Endothelial cell of umbilical vein (primary cell): ENCODE measurements around the gene OR5M3. TPM values are rescaled to one million over a fixed set of nuclear protein-coding genes. Genes with fewer than 3 reads are reported as not detected.

Experiments
- BruUV-seq: library from RNA; stranded (reverse); fragments of 400-500 nt; replicated peaks from 2 replicates; lab custom pipeline; 2021; lab: Mats Ljungman, UMichigan
- CTCF ChIA-PET: fragments of 300-600, 350-600 bp; sonication (Branson Sonifier 250); formaldehyde crosslinking; loops from one replicate; lab custom pipeline; 2021; ENCODE audit warnings: antibody characterized with exemption, inconsistent platforms; lab: Charles Lee
- POLR2A ChIA-PET: fragments of 300-600, 350-600 bp; sonication (Branson Sonifier 250); formaldehyde crosslinking; loops from one replicate; lab custom pipeline; 2021; ENCODE audit warnings: antibody characterized with exemption, inconsistent platforms; lab: Charles Lee
- DNase-seq: peaks from one replicate; pipeline ENCODE4 v3.0.0-alpha.2; 2011; ENCODE audit warnings: low read depth, low spot score
- FAIRE-seq: peaks from 2 replicates; lab custom pipeline; 2011; peaks lifted over from hg19 to GRCh38; lab: Jason Lieb, UNC
- H2AFZ ChIP-seq: 2 replicates; pipeline ENCODE4 v1.6.0; 2012; ENCODE audit warnings: low read depth, low read length, control low read depth, inconsistent platforms
- H3K27ac ChIP-seq: 2 replicates; pipeline ENCODE4 v1.5.1; 2011; ENCODE audit warnings: low read depth, mild to moderate bottlenecking, control low read depth, low read length, moderate library complexity; ENCODE audit not compliant: insufficient read depth
- H3K27me3 ChIP-seq, 2 experiments: 2 replicates each; pipeline versions ENCODE4 v1.6.0 to v1.6.1; 2011; ENCODE audit warnings: low read length in 2 of 2, mixed read lengths in 1 of 2; ENCODE audit not compliant: control insufficient read depth in 2 of 2, insufficient read depth in 2 of 2
- H3K36me3 ChIP-seq, 2 experiments: 2 replicates in 1 of 2; 3 replicates in 1 of 2; pipeline ENCODE4 v1.5.1; 2011; ENCODE audit warnings: low read length in 2 of 2, mild to moderate bottlenecking in 1 of 2, moderate library complexity in 1 of 2; ENCODE audit not compliant: control insufficient read depth in 2 of 2, insufficient read depth in 2 of 2; ENCODE audit errors: extremely low read depth in 1 of 2
- H3K4me1 ChIP-seq: 3 replicates; pipeline ENCODE4 v1.5.1; 2011; ENCODE audit warnings: mild to moderate bottlenecking, low read length; ENCODE audit not compliant: control insufficient read depth, insufficient read depth; ENCODE audit errors: extremely low read depth
- H3K4me2 ChIP-seq: 2 replicates; pipeline ENCODE4 v1.6.1; 2011; ENCODE audit warnings: low read length, control low read depth, mixed read lengths; ENCODE audit not compliant: insufficient read depth
- H3K4me3 ChIP-seq, 3 experiments: fragments of 200-600 bp in 1 of 3; sonication (generic), shearing (Covaris generic) in 1 of 3; replicated peaks in 1 of 3; 2 replicates each; pipeline ENCODE4 v1.5.1; 2011 to 2016; ENCODE audit warnings: control low read depth in 3 of 3, low read length in 3 of 3, mild to moderate bottlenecking in 2 of 3, inconsistent platforms in 1 of 3, low read depth in 1 of 3, moderate library complexity in 1 of 3; ENCODE audit not compliant: insufficient read depth in 1 of 3
- H3K79me2 ChIP-seq: 2 replicates; pipeline ENCODE4 v1.6.0; 2012; ENCODE audit warnings: low read length, inconsistent platforms; ENCODE audit not compliant: control insufficient read depth, insufficient read depth
- H3K9ac ChIP-seq: replicated peaks from 2 replicates; pipeline ENCODE3; 2011; ENCODE audit warnings: low read length, control low read depth; ENCODE audit not compliant: insufficient read depth; ENCODE audit errors: extremely low read depth
- H3K9me1 ChIP-seq: replicated peaks from 3 replicates; pipeline ENCODE4 v1.6.0; 2011; ENCODE audit warnings: mild to moderate bottlenecking, low read length; ENCODE audit not compliant: control insufficient read depth, insufficient read depth; ENCODE audit errors: extremely low read depth
- H3K9me3 ChIP-seq: replicated peaks from 2 replicates; pipeline ENCODE4 v1.5.1; 2012; ENCODE audit warnings: low read length, inconsistent platforms; ENCODE audit not compliant: control insufficient read depth, insufficient read depth
- H4K20me1 ChIP-seq: replicated peaks from 2 replicates; pipeline ENCODE3; 2011; ENCODE audit warnings: mild to moderate bottlenecking, low read length; ENCODE audit not compliant: control insufficient read depth, insufficient read depth; ENCODE audit errors: extremely low read depth
- EZH2 ChIP-seq: IDR thresholded peaks from 2 replicates; pipeline ENCODE4 v1.6.1; 2012; ENCODE audit warnings: borderline replicate concordance, low read depth, mild to moderate bottlenecking, moderate library complexity, low read length, inconsistent platforms; ENCODE audit not compliant: severe bottlenecking
- FOS ChIP-seq: IDR thresholded peaks from 2 replicates; pipeline ENCODE4 v1.6.1; 2011; ENCODE audit warnings: mild to moderate bottlenecking, low read length, moderate library complexity, borderline replicate concordance; ENCODE audit not compliant: insufficient read depth
- JUN ChIP-seq: IDR thresholded peaks from 2 replicates; pipeline ENCODE4 v1.6.1; 2011; ENCODE audit warnings: borderline replicate concordance, low read depth; ENCODE audit not compliant: insufficient read length, insufficient read depth
- MYC ChIP-seq: IDR thresholded peaks from one replicate; pipeline ENCODE4 v1.6.1; 2011; ENCODE audit warnings: mild to moderate bottlenecking, low read depth, low read length
- POLR2A ChIP-seq: IDR thresholded peaks from 2 replicates; pipeline ENCODE4 v1.6.1; 2012; ENCODE audit warnings: low read depth, mild to moderate bottlenecking, control low read depth, low read length
- POLR2AphosphoS5 ChIP-seq: IDR thresholded peaks from 2 replicates; pipeline ENCODE4 v1.6.1; 2012; ENCODE audit warnings: low read depth, mild to moderate bottlenecking, control low read depth, low read length, moderate library complexity; ENCODE audit not compliant: insufficient read depth
- dilution Hi-C: fragments of 300-500 bp; cut with MboI; formaldehyde crosslinking; loops from one replicate; pipeline ENCODE4 v1.15.0; 2019; ENCODE audit warnings: low sequenced_read_pairs; ENCODE audit not compliant: extremely low pct_ligation_motif_present
- intact Hi-C: fragments of 100-400 bp; cut with micrococcal nuclease; formaldehyde crosslinking; loops from one replicate; pipeline ENCODE4 v1.10.0; 2022
- polyA plus RNA-seq, 4 experiments: library from polyadenylated mRNA; depleted of rRNA in 3 of 4; stranded (reverse) in 3 of 4; unstranded in 1 of 4; fragments of >200 nt; gene quantifications; 2 replicates each; pipeline versions ENCODE4 v1.2.1 to v1.2.3, GENCODE V29; 2011 to 2012; ENCODE audit warnings: missing spikeins in 1 of 4
- total RNA-seq: library from RNA; stranded (reverse); gene quantifications from 2 replicates; pipeline ENCODE4 v1.2.3, GENCODE V29; 2021
- TF ChIP-seq, protein P1 (sequence below): IDR thresholded peaks from 2 replicates; pipeline ENCODE4 v1.6.1; 2011; ENCODE audit not compliant: insufficient read depth, insufficient read length
- TF ChIP-seq, protein P2 (sequence below), 2 donors: IDR thresholded peaks; 1 replicate in 1 of 2; 2 replicates in 1 of 2; pipeline ENCODE4 v1.5.1; 2011; ENCODE audit warnings: low read length in 2 of 2, mild to moderate bottlenecking in 2 of 2, moderate library complexity in 2 of 2, control low read depth in 1 of 2, inconsistent platforms in 1 of 2, low read depth in 1 of 2; ENCODE audit not compliant: insufficient read depth in 1 of 2; ENCODE audit errors: extremely low read depth in 1 of 2

The OR5M3 gene
- total and polyA plus RNA-seq, 2 donors (not counting 3 experiments of a cell fraction or from before 2014, with no cell fraction given), result not detected

DNA sequence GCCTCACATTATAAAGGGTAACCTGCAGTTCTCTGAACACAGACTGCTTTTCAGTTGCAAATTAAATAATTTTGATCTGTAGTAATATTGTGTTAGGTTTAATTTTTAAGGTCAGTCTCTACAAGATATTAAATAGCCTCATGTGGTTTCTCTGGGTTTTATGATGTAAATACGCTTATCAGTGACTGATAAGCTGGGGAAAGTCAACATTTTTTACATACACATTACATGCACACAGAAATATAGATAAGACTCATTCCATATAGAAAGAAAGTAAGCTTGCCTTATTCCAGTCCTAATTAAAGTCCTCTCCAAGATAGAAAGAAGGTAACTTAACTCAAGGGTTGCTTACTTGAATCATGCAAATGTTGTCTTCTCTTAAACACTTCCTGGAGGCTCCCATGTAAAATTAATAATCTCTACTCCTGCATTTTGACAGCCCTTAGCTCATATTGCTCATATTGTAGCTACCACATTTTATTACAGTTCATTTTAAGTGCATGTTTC lies 1.6 kb upstream of the OR5M3 start:
- Histone ChIP-seq H3K9me3 (peaks cover 3% of the 10 kb centered on the region), H4K20me1 (no peaks in the 10 kb centered on the region), H3K79me2 (no peaks in the 10 kb centered on the region), H2AFZ (no peak overlapping the region), H3K27ac (no peak overlapping the region), H3K4me3 (no peak overlapping the region), H3K4me1 (no peaks in the 10 kb centered on the region), H3K36me3 (no peaks in the 10 kb centered on the region), H3K9me1 (no peaks in the 10 kb centered on the region), H3K4me2 (no peak overlapping the region), H3K27me3 (no peaks in the 10 kb centered on the region), H3K9ac (no peak overlapping the region)
- TF ChIP-seq MYC, result no peak
- no peak for TF ChIP-seq FOS
- no TSS peak for BruUV-seq
- intact Hi-C loops, result no loop called here
- no peak for FAIRE-seq
- no peak for DNase-seq
- CTCF ChIA-PET, result no interaction called here
- dilution Hi-C loops, result no loop called here
- POLR2A ChIA-PET, result no interaction called here

DNA sequence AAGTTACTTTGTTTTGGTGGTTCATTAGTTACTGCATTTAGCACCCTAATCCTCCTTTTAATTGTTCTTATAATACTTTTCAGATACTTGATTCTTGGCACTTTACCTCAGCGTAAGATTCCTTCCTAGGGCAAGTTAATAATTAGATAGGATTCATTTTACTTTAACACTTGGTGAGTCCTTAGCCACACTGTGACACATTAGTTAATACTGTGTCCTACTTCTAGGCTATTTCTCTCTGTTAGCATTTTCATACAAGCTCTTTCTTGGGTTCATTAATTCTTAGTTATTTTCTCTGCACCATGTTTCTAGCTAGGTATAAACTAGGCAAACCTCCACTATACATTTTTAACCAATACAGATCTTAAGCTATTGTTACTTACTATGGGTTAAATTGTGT lies 16.1 kb downstream of the OR5M3 start:
- no peaks in the 10 kb centered on the region for H3K27me3 ChIP-seq
- H3K79me2 ChIP-seq, result no peaks in the 10 kb centered on the region
- TF ChIP-seq JUN, result no peak
- TF ChIP-seq, protein P1, sequence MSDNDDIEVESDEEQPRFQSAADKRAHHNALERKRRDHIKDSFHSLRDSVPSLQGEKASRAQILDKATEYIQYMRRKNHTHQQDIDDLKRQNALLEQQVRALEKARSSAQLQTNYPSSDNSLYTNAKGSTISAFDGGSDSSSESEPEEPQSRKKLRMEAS, result no peak
- TF ChIP-seq EZH2, result no peak
- no peak for TF ChIP-seq POLR2A
- no peak for TF ChIP-seq POLR2AphosphoS5
- TF ChIP-seq, protein P2, sequence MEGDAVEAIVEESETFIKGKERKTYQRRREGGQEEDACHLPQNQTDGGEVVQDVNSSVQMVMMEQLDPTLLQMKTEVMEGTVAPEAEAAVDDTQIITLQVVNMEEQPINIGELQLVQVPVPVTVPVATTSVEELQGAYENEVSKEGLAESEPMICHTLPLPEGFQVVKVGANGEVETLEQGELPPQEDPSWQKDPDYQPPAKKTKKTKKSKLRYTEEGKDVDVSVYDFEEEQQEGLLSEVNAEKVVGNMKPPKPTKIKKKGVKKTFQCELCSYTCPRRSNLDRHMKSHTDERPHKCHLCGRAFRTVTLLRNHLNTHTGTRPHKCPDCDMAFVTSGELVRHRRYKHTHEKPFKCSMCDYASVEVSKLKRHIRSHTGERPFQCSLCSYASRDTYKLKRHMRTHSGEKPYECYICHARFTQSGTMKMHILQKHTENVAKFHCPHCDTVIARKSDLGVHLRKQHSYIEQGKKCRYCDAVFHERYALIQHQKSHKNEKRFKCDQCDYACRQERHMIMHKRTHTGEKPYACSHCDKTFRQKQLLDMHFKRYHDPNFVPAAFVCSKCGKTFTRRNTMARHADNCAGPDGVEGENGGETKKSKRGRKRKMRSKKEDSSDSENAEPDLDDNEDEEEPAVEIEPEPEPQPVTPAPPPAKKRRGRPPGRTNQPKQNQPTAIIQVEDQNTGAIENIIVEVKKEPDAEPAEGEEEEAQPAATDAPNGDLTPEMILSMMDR (IDR thresholded peaks at IDR 0.05; ENCODE audit: extremely low read depth in 1 of 2, insufficient read depth in 1 of 2, low read depth in 1 of 2, low read length in 2 of 2), result no peak
- H4K20me1 ChIP-seq, result no peaks in the 10 kb centered on the region
- ChIA-PET CTCF (no interaction called here), POLR2A (no interaction called here)
- H3K4me3 ChIP-seq, result no peak overlapping the region
- BruUV-seq, result no TSS peak
- intact Hi-C loops (no loop called here), dilution Hi-C loops (no loop called here)
- FAIRE-seq (no peak), DNase-seq (no peak)
- H3K9me3 ChIP-seq, result peaks cover 4% of the 10 kb centered on the region
- H2AFZ ChIP-seq, result no peak overlapping the region
- no peaks in the 10 kb centered on the region for H3K4me1 ChIP-seq
- H3K27ac ChIP-seq, result no peak overlapping the region
- no peaks in the 10 kb centered on the region for H3K9me1 ChIP-seq
- H3K36me3 ChIP-seq, result no peaks in the 10 kb centered on the region
- H3K4me2 ChIP-seq, result no peak overlapping the region
- no peak overlapping the region for H3K9ac ChIP-seq
